ENCODE measurements around the gene HLA-DMA.

DNA sequence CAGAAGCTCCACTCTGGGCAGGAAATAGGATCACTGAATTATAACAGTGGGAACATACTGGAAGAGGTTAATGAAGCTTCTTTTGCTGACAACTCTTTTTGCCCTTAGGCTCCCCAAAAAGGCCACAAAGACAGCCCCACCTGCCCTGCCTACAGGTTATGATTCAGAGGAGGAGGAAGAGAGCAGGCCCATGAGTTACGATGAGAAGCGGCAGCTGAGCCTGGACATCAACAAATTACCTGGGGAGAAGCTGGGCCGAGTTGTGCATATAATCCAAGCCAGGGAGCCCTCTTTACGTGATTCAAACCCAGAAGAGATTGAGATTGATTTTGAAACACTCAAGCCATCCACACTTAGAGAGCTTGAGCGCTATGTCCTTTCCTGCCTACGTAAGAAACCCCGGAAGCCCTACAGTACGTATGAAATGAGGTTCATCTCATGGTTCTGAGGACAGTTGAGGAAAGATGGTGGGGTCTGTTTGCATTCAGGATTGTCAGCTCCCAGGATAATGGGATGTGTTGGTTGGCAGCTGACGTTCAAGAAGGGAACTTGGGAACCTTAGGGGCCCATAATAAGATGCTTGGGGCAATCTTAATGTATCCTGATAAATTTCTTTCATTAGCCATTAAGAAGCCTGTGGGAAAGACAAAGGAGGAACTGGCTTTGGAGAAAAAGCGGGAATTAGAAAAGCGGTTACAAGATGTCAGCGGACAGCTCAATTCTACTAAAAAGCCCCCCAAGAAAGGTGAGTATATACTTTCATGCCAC, 27.0 kb upstream of the HLA-DMA start:
- TF ChIP-seq POLR2A (IDR thresholded peaks at IDR 0.05) = no peak
- no peak for TF ChIP-seq EP300 (IDR thresholded peaks at IDR 0.05)
